Measurements from ENCODE around the gene STKLD1. TPM values are rescaled to one million over a fixed set of nuclear protein-coding genes. Genes with fewer than 3 reads are reported as not detected.

Gene STKLD1
- total RNA-seq, 4 donors from 2014 or later: 0.44 to 0.68 TPM; not detected in 2

DNA sequence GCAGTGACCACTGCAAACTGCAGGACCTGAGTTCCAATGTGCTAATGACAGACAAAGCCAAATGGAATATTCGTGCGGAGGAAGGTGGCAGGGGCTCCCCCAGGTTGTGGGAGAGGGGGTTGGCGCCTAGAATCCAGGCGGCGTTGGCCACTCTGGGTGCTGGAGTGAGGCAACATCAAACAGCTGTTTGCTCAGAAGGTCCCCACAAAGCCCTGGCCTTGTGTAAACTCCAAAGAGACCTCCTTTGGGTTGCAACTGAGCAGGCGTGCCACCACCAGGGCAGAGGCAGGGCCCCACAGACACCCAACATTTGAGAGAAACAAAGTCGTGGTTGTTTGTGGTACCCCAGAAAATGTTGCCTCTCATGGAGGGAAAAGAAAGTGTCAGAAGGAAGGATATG, 14.5 kb downstream of the STKLD1 start:
- TF ChIP-seq, protein P1, sequence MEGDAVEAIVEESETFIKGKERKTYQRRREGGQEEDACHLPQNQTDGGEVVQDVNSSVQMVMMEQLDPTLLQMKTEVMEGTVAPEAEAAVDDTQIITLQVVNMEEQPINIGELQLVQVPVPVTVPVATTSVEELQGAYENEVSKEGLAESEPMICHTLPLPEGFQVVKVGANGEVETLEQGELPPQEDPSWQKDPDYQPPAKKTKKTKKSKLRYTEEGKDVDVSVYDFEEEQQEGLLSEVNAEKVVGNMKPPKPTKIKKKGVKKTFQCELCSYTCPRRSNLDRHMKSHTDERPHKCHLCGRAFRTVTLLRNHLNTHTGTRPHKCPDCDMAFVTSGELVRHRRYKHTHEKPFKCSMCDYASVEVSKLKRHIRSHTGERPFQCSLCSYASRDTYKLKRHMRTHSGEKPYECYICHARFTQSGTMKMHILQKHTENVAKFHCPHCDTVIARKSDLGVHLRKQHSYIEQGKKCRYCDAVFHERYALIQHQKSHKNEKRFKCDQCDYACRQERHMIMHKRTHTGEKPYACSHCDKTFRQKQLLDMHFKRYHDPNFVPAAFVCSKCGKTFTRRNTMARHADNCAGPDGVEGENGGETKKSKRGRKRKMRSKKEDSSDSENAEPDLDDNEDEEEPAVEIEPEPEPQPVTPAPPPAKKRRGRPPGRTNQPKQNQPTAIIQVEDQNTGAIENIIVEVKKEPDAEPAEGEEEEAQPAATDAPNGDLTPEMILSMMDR (IDR thresholded peaks at IDR 0.05; ENCODE audit: low read depth): no peak

DNA sequence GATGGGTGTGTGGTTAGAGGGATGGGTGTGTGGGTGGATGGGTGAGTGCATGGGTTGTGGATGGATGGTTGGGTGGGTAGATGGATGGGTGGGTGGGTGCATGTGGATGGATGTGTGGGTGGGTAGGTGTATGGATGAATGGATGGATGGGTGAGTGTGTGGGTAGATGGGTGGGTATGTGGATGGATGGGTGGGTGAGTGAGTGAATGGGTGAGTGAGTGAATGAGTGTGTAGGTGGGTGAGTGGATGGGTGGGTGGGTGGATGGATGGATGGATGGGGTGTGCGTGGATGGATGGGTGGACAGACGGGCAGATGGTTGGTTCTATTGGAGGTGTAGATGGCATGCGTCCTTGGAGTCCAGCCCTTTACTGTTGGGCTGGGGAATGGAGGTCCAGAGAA, 17.2 kb downstream of the STKLD1 start:
- TF ChIP-seq, protein P1 (IDR thresholded peaks at IDR 0.05; ENCODE audit: low read depth): no peak

DNA sequence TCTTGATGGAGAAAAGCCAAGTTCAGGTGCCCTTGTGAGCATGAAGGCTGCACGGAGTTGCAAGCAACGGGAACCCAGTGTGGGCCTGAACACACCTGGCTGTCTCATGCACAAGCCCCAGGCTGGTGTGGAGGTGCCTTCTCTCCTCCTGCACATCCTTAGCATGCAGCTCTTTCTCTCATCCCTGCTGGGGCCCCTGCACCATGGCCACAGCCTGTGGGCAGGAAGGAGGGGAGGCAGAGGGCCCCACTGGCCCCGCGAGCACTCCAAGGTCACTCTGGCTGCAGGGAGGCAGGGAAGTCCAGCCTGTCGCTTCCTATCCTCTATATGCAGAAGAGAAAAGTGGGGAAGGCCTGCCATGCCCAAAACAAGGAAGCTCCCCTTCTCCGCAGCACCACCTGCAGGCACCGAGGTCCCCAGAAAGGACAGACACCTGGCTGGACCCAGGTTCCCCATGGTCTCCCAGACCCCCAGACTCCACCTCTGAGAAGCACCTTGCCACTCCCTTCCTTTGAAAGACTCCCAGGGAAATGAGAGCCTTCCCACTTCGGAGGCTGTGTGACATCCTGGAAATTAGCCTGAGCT, 18.6 kb downstream of the STKLD1 start:
- TF ChIP-seq, protein P1 (IDR thresholded peaks at IDR 0.05; ENCODE audit: low read depth): no peak

DNA sequence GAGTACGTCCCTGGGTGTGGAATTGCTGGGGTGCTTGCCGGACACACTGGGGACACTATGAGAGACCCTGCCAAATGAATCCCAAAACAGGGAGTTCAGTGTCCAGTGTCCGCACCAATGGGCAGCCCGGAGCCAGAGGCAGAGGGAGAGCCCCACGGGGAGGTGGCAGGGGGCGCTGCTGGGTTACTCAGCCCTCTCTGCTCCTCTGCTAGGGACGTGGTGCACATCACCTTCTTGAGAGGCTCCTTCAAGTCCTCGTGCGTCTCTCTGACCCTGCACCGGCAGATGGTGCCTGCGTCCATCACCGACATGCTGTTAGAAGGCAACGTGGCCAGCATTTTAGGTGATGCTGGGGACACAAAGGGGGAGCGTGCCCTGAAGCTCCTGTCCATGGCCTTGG, 20.8 kb downstream of the STKLD1 start:
- TF ChIP-seq, protein P1 (IDR thresholded peaks at IDR 0.05; ENCODE audit: low read depth): no peak

DNA sequence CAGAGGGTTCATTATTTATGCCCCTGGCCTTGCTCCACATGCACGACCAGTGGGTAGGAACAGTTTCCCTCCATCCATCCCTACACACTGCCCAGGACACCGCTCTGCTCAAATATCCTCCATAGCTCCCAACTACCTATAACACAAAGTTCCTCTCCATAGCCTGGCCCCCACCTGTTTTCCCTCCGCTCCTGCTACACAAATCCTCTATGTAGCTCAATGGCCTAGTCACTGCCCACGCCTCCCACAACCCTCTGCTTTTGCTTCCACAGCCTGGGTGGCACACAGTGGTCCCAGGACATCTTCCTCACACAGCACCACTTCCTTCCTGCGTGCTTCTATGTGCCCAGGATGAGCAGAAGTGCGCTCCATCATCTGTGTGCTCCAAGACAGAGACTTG, 21.2 kb downstream of the STKLD1 start:
- TF ChIP-seq, protein P1 (IDR thresholded peaks at IDR 0.05; ENCODE audit: low read depth): no peak

DNA sequence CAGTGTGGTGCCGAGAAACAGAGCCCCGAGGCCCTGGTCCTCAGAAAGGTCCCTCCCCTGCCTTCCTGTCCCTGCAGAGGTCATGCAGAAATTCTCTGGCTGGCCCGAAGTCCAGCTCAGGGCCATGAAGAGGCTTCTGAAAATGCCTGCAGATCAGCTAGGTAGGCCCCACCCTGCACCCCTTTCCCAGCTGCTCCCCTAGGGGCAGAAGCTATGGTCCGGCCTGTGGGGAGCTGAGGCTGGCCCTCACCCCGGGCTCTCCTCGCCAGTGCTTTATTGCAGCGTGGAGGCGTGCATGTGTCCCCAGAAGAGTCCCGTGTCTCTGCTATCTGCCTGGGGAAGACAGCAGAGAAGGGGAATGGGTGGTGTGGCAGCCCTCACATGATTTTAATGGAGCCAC, 21.7 kb downstream of the STKLD1 start:
- TF ChIP-seq, protein P1 (IDR thresholded peaks at IDR 0.05; ENCODE audit: low read depth): no peak

DNA sequence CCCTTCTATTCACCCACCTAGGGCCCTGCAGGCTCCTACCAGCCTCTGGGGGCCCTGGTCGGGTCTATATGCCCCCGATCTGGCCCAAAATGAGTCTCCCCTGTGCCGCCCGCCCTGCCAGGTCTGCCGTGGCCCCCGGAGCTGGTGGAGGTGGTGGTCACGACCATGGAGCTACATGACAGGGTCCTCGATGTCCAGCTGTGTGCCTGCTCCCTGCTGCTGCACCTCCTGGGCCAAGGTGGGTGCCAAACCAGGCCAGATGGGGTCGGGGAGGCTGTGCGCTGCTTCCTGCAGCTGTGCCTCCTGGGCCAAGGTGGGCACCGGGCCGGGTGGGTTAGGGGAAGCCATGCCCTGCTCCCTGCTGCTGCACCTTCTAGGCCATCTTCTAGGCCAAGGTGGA, 24.1 kb downstream of the STKLD1 start:
- TF ChIP-seq, protein P1 (IDR thresholded peaks at IDR 0.05; ENCODE audit: low read depth): no peak
